Measurements from ENCODE around the gene CREB1. TPM values are rescaled to one million over a fixed set of nuclear protein-coding genes. Genes with fewer than 3 reads are reported as not detected.
"Not testable (repeated sequence)": the region's sequence is repeated elsewhere in the genome, so short reads cannot be mapped to it uniquely, and the experiment has no call there.

CREB1 gene
- total RNA-seq: 65.4 TPM

DNA sequence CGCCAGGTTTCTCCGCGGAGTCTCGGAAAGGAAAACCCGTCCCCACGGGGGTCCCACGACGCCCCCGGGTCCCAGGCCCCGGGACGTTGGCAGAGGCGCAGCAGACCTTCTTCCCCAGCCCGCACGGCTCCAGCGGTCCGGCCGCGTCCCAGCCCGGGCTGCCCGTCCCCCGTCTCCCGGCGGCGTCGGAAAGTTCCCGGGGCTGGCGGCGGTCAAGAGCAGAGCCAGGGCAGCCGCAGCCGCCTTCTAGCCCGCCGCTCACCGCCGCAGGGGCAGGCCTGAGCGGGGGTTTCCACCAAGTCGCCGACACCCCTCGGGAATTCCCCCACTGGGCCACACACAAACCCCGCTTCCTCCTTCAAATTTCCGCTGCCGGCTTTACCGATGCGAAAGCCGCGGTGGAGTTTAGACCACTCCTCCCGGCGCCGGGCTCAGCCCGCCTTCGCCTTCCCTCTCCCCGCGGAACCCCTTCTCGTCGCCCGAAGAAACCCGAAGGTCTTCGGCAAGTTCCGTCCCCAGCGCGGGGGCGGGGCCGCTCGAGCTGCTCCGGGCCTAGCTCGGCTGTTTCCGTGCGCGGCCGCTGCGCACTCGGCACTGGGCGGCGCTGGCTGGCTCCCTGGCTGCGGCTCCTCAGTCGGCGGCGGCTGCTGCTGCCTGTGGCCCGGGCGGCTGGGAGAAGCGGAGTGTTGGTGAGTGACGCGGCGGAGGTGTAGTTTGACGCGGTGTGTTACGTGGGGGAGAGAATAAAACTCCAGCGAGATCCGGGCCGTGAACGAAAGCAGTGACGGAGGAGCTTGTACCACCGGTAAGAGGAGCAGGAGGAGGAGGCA is at the start of gene CREB1:
Gene CREB1, plus strand, starts transcription at position 633 of the 830 bp plus-strand sequence. CDS start 25,674 bp downstream, outside the sequence.
- DNase-seq (ENCODE audit: low spot score): peak; percentile 99

DNA sequence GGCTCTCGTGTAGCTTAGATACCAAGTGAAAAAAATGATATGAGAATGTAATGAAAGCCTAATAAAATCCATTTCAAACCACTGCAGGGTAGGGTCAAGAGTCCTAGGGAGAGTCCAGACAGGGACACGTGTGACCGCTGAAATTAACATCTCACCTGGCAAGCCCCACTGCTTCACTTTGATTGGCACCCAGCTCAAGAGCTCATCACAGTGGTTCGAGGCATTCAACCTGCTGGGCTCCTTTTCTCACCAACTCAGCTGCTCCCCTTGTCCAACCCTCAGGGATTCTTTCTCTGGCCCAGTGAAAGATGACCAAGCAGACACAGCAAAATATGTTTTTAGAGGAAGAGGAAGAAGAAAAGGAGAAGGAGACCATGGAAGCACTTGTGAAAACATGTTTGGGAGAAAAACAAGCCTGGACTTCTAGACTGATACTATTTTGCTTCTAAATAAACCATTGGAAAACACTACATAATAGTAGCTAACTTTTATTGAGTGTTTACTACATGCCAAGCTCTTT is 49.2 kb upstream of the CREB1 start:
- no peak for DNase-seq (ENCODE audit: low spot score)

DNA sequence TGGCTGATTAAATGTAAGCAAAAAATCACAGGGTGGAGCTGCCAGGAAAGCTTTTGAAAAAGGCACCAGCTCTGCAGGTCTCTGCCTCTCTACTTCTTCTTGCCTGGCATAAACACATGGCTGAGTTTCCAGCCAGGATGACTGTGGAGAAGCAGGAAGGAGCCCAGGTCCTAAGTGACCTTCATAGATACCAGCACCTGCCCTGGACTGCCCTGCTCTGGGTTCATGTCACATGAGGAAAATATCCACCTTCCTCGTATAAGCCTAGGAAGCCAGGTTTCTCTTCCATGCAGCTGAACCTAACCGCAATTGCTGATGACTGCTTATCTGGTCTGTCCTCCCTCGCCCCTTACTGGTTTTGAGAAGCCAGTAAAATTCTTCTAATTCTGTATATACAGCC is 47.8 kb upstream of the CREB1 start:
- DNase-seq (ENCODE audit: low spot score): peak; percentile 15

DNA sequence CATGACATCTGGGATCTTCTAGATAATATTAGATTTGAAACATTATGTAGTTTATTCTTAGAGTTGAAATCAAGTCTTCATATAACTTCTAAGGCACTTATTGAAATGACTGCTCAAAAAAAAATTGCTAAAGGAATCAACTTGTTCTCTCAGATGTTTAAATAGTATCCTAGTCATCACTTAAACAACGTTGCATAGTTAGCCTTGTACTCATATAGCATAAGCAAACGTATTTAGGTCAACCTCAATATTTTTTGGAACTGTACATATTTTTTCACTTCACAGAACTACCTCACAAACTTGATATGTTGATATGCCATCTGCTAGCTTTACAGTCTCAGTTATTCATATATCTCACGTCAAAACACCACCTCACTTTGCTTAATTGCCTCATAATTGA is 47.1 kb upstream of the CREB1 start:
- no peak for DNase-seq (ENCODE audit: low spot score)

DNA sequence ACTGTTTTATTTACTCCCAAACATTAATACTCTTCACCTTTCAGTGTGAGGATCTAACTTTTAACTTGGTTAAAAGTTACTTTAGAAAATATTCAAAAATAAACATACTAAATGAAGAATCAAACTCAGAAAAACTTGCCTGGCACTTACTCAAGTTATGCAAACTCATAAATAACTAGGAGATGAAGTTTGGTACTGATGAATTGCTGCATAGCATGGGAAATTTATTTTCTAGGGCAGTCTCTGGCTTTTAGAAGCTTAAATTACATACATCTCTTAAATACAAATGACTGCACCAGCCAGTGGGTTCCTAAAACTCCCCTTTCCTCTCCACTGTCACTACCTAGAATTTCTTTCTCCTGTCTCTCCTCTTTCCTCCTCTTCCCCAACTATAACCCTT is 46.7 kb upstream of the CREB1 start:
- DNase-seq (ENCODE audit: low spot score): no peak

DNA sequence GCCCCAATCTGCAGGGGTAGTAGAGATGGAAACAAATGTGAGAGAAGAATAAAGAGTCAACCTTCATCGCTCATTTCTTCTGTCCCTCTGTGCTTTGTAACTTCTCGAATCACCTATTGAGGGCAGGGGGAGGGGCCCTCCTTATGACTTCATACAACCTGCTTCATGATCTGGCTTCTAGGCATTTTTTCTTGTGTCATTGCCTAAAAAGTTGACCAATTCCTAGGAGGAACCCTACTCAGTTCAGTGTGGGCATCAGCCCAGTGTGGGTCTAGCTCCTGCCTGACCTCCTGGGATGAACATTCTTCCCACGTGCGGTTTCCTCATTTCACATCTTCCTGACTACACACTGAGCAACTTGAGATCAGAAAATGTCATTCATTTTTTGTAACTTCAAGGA is 46.3 kb upstream of the CREB1 start:
- DNase-seq (ENCODE audit: low spot score): no peak

DNA sequence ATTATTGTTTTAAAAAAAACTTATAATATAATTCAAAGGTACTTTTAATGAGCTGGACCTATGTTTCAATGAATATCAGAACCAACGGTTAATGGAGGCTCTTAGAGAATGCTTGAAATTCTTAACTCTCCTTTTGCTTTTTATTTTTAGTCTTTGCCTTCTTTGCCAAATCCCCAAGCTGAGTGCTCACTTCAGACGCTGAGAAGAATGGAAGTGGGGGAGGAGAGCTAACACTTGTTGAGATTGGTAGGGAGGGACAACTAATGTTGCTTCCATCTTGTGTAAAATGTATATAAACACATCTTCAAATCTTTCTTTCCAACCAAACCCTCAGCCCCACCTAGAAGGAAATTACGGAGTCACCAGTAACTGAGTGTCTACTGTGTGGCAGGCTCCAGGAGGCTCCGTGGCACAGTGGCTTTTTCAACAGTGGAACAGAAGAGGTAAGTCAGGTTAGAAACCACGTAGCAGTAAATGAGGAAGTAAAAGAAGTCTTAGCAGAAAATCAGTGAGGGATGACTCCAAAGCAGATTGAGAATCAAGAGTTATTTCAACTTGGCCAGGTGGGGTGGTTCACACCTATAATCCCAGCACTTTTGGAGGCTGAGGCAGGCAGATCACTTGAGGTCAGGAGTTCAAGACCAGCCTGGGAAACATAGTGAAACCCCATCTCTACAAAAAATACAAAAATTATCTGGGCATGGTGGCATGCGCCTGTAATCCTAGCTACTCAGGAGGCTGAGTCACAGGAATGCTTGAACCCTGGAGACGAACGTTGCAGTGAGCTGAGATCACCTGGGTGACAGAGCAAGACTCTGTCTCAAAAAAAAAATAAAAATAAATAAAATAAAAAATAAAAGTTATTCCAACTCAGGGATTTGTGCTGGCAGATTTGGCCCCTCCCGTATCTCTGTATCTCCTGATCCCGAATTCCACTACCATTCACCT is 45.0 kb upstream of the CREB1 start:
- DNase-seq (ENCODE audit: low spot score): no peak

DNA sequence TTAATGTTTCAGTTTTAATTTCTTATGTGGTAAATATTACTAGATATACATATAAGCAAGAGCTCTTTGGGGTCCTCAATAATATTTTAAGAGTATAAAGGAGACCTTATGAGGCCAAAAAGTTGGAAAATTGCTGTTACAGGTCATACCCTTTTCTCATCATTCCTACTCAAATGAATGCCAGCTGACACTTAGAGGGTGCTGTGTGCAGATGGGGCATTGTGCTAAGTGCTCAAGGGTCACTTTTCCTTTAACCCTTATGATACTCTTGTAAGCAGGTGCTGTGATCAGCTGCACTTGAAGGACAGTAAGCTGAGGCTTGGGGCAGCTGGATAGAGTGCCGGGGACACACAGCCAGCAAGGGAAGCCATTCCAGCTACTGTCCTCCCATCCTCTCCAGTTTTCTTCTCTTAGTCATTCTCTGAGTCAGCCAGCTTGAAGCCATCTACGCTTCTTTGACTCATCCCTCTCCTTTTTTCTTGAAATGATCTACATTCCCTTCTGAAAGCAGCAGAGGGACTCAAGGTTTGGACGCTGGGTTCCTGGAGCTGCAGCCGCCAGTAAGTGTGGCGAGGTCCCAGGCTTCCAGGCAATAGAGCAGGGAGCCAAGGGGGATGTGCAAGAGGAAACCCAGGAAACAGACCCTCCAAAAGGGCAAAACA is 42.0 kb upstream of the CREB1 start:
- DNase-seq (ENCODE audit: low spot score): no peak

DNA sequence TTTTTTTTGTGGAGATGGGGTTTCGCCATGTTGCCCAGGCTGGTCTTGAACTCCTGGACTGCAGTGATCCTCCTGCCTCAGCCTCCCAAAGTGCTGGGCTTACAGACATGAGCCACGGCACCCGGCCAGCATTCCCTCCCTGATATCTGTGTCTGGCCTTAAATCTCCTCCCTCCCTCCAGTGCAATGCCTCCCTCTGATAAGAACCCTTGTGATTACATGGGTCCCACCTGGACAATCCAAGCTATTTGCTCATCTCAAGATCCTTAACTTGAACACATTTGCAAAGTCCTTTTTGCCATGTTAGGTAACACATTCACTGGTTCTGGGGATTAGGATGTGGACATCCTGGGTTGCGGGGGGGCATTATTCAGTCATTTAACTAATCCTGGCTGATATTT is 40.5 kb upstream of the CREB1 start:
- DNase-seq (ENCODE audit: low spot score): no peak

DNA sequence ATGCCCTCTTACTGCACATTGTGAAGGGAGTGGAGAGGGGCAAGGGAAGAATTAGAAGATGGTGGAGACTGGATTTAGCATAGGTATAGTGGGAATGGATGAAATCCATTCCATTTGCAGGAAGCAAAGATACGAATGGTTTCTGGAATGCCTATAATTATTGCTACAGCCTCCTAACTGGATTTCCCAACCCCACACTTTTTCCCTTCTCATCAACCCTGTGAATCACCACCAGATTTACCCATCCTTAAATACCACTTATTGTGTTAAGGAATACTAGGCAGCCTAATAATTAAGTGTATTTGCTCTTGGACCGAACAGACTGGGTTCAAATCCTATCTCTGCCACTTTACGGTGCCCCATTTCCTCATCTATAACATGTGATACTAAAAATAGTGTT is 39.3 kb upstream of the CREB1 start:
- DNase-seq (ENCODE audit: low spot score): no peak

DNA sequence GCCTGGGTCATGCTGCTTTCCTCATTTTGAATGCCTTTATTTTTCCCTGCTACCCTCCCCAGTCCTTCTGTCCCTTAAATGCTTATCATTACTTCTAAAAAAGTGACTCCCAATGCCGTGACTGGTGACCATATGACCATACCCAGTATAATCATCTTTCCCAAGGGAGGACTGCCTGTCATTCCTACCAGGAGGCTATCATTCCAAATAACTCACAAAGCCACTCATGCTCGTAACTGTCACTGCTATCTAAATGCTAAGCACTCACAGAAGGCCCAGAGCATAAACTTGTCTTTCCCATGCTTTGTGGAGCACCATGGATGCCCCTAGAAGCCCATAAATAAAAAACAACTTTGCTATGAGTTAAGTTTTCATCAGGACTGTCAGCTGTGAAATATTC is 38.7 kb upstream of the CREB1 start:
- DNase-seq (ENCODE audit: low spot score): no peak

DNA sequence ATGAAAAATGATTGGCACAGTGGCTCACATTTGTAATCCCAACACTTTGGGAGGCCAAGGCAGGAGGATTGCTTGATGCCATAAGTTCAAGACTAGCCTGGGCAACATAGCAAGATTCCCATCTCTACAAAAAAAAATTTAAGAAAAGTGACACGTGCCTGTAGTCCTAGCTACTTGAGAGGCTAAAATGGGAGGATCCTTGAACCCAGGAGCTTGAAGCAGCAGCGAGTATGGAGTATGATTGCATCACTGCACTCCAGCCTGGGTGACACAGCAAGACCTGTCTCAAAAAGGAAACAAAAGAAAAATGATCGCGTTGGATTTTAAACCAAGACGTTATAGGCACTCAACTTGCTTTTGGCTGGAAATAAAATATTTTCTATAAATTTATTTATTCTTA is 37.8 kb upstream of the CREB1 start:
- DNase-seq (ENCODE audit: low spot score): no peak

DNA sequence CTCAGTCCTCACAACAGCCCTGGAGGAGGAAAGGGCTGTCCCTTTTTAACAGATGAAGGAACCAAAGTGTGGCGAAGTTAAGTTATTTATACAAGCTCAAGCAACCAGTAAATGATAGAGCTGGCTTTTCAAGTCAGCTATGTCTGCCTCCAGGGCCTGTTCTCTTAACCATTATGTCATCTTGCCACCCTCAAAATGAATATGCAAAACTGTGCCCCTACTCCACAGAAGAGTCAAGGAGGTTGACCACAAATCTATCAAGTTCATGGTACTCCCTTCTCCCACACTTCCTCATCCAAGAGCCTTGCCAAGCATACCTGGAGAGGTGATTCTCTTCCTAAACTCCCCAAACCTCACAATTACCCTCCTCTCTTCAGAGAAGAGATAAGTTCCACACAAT is 37.3 kb upstream of the CREB1 start:
- DNase-seq (ENCODE audit: low spot score): no peak

DNA sequence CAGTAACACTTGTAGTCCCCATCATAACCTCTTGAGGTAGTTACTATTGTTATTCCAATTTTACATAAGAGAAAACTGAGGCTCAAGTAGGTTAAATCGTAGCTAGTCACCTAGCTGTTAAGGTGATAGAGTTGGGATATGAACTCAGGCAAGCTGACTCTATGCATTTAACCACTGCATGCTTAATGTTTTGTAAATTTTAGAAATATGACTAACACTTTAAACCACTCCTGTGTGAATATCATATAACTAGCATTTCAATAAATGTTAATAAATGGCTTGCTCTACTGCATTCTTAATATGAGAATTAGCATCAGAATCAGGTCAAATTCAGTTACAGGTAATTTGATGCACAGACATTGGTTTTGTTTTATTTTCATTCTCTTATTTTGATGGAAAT is 35.6 kb upstream of the CREB1 start:
- DNase-seq (ENCODE audit: low spot score): no peak

DNA sequence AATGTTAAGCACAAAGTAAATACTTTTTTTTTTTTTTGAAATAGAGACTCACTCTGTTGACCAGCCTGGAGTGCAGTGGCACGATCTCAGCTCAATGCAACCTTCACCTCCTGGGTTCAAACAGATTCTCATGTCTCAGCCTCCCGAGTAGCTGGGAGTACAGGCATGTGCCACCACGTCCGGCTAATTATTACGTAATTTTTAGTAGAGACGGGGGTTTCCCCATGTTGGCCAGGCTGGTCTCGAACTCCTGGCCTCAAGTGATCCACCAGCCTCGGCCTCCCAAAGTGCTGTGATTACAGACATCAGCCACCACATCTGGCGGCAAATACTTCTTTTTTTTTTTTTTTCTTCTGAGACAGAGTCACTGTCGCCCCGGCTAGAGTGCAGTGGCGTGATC is 32.8 kb upstream of the CREB1 start:
- not testable (repeated sequence) for DNase-seq (ENCODE audit: low spot score)

DNA sequence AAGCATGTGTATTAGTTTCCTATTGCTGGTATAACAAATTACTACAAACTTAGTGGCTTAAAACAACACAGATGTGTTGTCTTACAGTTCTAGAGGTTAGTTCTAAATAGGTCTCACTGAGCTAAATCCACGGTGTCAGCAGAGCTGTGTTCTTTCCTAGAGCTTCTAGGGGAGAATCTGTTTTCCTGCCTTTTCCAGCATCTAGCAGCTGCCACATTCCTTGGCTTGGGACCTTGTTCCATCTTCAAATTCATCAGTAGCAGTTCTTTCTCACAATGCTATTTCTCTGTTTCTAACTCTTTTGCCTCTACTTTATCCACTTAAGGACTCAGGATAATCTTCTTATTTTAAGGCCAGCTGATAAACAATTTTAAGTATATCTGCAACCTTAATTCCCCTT is 32.2 kb upstream of the CREB1 start:
- DNase-seq (ENCODE audit: low spot score): no peak

DNA sequence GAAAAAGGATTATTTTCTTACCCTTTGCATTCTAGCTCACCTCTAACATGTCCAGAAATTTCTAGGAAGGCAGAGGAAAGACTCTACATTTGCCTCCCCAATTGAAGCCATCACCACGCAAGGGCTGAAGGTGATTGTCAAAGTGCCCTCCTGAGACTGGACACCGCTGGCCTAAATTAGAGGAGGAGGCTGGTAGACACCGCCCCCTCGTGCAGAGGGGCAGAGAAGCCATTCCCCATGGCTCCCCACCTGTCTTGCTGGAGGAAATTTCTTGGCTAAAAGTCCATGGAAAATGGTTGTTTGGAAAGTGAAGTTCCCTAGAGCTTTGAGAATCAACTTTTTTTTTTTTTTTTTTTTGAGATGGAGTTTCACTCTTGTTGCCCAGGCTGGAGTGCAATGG is 31.3 kb upstream of the CREB1 start:
- no peak for DNase-seq (ENCODE audit: low spot score)

DNA sequence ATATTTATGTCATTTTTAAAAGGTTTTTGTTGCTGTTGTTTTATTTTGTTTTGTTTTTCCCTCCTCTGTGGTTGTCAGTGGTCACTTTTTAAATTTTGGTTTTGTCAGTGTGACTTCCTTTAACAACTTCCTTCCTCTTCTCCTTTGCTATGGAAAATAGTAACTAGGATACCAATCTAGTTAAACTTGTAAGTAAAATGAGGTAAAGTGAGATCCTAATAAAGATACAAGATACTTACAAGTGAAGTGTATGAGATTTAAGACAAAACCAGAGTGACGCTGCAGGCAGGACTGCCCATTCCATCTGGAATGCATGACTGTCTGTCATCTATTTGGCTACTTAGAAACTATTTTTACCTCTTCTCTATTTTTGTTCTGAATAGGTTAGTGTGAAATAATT is 30.6 kb upstream of the CREB1 start:
- DNase-seq (ENCODE audit: low spot score): no peak

DNA sequence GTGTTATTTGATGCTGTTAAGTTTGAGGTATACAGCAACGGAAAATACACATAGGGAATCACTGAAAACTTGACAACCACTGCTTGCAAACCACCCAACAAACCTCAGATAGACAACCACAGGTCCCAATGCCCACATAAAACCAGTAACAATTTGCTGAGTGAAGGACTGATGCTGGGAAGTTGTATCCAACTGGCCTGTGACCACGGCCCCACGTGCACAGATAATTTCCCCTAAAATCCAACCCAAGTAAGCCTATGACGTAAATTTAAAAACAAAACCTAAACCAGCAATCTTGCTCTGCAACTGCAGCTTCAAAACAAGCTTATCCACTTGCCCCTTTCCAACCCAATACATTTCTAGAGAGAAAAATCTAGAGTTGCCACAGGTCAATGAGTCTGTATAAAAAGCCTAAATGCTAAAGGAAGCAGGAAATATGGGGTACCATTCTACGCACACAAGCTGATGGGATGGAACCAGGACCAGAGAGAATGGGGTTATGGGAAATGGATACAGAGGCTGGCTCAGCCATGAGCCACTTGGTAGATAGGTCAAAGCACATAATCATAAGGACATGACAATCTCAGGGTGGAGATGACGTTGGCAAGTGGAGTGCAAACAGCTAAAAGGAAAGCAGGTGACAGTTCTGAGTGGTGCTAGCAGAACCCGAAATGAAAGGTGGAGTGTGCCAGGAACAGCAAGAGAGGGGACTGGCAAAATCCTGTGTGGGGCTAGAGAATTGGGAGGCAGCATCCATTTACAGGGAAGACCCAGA is 27.8 kb upstream of the CREB1 start:
- no peak for DNase-seq (ENCODE audit: low spot score)

DNA sequence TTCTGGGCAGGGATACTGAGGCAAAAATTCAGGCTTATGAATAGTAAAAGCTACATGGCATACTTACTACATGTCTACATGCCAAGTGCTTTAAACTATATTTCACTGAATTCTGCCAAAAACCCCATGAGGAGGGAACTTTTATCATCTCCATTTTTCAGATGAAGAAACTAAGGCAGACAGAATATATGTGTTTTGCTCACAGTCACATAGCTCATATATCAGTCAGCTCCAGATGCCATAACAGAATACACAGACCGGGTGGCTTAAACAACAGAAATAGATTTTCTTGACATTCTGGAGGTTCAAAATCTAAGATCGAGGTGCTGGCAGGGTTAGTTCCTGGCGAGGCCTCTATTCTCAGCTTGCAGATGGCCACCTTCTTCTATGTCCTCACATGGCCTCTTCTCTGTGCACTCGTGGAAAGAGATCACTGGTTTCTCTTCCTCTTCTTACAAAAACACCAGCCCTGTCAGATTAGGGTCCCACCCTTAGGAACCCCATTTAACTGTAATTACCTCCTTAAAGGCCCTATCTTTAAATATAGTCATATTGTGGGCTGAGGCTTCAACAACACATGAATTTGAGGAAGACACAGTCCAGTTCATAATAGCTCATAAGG is 27.1 kb upstream of the CREB1 start:
- DNase-seq (ENCODE audit: low spot score): no peak

DNA sequence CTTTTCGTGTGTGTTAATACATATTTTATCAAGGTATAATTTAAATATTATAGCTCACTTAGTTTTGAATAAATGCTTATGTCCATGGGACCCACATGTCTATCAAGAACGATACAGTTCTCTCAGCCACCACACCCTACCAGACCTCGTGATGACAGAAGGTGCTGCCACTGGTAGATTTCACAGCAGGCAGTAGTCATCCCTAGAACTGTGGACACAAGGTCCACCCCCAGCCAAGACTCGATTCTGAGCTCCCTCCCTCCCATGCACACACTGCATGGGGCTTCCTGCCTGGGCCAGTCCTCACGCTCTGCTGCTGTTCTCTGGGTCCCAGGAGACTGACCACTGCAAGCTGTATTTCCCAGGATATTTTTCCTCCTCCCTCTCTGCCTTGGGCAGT is 26.5 kb upstream of the CREB1 start:
- no peak for DNase-seq (ENCODE audit: low spot score)
